Bronchial epithelial cell (primary cell): Measurements from ENCODE around the gene ATP1A2. TPM values are rescaled to one million over a fixed set of nuclear protein-coding genes. Genes with fewer than 3 reads are reported as not detected.
A peak's percentile ranks its signal among the peaks of the same experiment; 100 is the strongest.

ENCODE experiments used
- DNase-seq: peaks from one replicate; pipeline ENCODE4 v3.0.0-alpha.2; 2010; ENCODE audit warnings: low read depth
- FAIRE-seq: peaks from 2 replicates; lab custom pipeline; 2011; peaks lifted over from hg19 to GRCh38; lab: Jason Lieb, UNC
- H3K27me3 ChIP-seq: 2 replicates; pipeline ENCODE4 v1.5.1; 2011; ENCODE audit warnings: low read length; ENCODE audit not compliant: control insufficient read depth, insufficient read depth
- H3K36me3 ChIP-seq: 2 replicates; pipeline ENCODE4 v1.5.1; 2011; ENCODE audit warnings: low read length; ENCODE audit not compliant: control insufficient read depth, insufficient read depth
- H3K4me3 ChIP-seq: 2 replicates; pipeline ENCODE4 v1.5.1; 2011; ENCODE audit warnings: mild to moderate bottlenecking, low read depth, low read length, control low read depth
- CTCF ChIP-seq: IDR thresholded peaks from 2 replicates; pipeline ENCODE4 v1.5.1; 2011; ENCODE audit warnings: mild to moderate bottlenecking, moderate library complexity, low read length, control low read depth, inconsistent platforms; ENCODE audit not compliant: insufficient read depth, severe bottlenecking
- total RNA-seq: library from RNA; depleted of rRNA; stranded (reverse); fragments of >200 nt; gene quantifications from 2 replicates; pipeline ENCODE4 v1.2.1, GENCODE V29; 2014

The ATP1A2 gene
- total RNA-seq, 1 donor from 2014 or later: not detected

- no peaks in the 10 kb centered on the region for H3K36me3 ChIP-seq
- peaks cover 21% of the 10 kb centered on the region for H3K27me3 ChIP-seq
- no peak for TF ChIP-seq CTCF
- no peak for FAIRE-seq
- H3K4me3 ChIP-seq: no peak overlapping the region
- no peak for DNase-seq
Observed at GRCh38 chr1:160077486-160077885, 38.1 kb upstream of the ATP1A2 start.

- TF ChIP-seq CTCF: peak; percentile 89
- H3K4me3 ChIP-seq: no peak overlapping the region
- DNase-seq: peak; percentile 32
- peaks cover 25% of the 10 kb centered on the region for H3K27me3 ChIP-seq
- no peaks in the 10 kb centered on the region for H3K36me3 ChIP-seq
- FAIRE-seq: no peak
Observed at GRCh38 chr1:160078512-160079195, 36.9 kb upstream of the ATP1A2 start.

GRCh38 chr1:160079448-160079847 is 36.1 kb upstream of the ATP1A2 start:
- FAIRE-seq: no peak
- Histone ChIP-seq H3K4me3 (no peak overlapping the region), H3K27me3 (peaks cover 25% of the 10 kb centered on the region), H3K36me3 (no peaks in the 10 kb centered on the region)
- no peak for TF ChIP-seq CTCF
- no peak for DNase-seq

DNA sequence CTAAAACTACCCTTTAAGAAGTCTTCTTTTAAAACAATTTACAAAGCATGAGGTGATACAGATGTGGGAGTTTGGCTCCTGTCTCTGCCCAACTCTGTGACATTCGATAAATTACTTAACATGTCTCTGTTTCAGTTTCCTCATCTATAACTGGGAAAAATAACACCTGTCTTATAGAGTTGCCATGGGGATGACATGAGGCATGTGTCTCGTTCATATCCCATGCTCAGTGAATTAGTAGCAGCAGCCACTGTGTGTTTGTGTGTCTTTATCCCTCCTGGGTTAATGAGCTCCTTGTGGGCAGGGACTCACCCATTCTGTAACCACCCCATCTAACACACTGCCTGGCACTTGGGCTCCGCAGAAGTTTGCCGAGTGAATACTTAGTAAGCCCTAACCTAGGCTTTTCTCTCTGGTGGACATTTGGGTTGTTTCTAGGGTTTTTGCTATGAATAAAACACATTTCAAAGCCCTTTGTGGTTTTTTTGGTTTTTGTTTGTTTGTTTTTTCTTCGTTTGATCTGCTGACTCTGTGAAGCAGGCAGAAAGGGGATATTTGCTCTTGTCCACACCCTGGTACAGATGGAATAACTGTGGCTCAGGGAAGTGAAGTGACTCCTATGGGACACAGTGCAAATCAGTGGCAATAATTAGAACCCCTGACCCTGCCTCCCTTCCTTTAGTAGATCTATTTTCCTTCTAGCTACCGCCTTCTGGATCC is 35.0 kb upstream of the ATP1A2 start:
- Histone ChIP-seq H3K4me3 (no peak overlapping the region), H3K36me3 (no peaks in the 10 kb centered on the region), H3K27me3 (peaks cover 25% of the 10 kb centered on the region)
- no peak for TF ChIP-seq CTCF
- FAIRE-seq (no peak), DNase-seq (no peak)

DNA sequence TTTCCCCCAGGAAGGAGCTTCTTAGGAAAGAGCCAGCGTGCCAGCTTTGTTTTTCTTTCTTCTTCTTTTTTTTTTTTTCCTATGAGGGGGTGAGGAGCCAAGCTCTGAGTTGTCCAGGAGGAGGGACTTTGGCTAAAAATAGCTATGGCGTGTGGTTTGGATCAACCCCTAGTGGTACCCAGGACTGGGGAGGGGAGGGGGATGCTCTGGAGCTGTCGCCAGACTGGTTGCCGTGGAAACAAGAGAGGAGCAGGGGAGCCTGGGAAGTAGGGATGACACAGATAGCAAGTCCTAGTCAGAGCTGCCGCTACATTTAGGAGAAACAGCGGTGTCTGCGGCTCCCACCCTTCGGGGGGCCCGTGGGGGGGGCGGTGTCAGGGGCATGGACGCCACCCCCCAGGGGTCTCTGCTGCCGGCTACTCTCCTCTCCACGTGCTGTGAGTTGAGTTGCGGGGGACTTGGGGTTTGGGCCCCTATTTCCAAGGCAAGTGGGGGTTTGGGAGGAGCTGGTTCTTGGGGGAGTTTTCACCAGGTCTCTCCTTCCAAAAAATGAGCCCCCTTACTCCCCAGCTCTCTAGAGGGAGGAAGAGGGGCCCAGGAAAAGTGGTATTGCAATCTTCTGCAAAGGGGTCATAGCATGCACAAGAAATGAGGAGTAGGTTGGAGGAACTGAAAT is 34.2 kb upstream of the ATP1A2 start, which contains the start of gene KCNJ9:
Gene KCNJ9 (plus strand): TSS at position 278 of the 676 bp plus-strand sequence. CDS start 2,493 bp downstream, outside the sequence.
- Histone ChIP-seq H3K4me3 (no peak within 1 kb of the TSS), H3K36me3 (no peaks in the 10 kb centered on the region), H3K27me3 (peaks cover 22% of the 10 kb centered on the region)
- FAIRE-seq: no peak
- DNase-seq: no peak
- TF ChIP-seq CTCF: no peak
